GM23338 (cell line): ENCODE measurements around the gene IFI27. TPM values are rescaled to one million over a fixed set of nuclear protein-coding genes. Genes with fewer than 3 reads are reported as not detected.

Experiments
- ATAC-seq: fragments of 200-7000 bp; cut with Tn5 transposase; 3 replicates; pipeline ENCODE4 v1.9.1; 2020
- DNase-seq: peaks from one replicate; pipeline ENCODE4 v3.0.0-alpha.2; 2015; ENCODE audit warnings: low spot score
- H2AFZ ChIP-seq: fragments of 200-600 bp; sonication (generic); 2 replicates; pipeline ENCODE4 v1.8.0; 2016; ENCODE audit warnings: antibody characterized with exemption, mild to moderate bottlenecking, moderate library complexity
- H3F3A ChIP-seq: fragments of 200-600 bp; sonication (generic); replicated peaks from 2 replicates; pipeline ENCODE4 v1.8.0; 2017; ENCODE audit warnings: antibody characterized with exemption, mixed run types, low read depth
- H3K27ac ChIP-seq: fragments of 200-600 bp; sonication (generic); 2 replicates; pipeline ENCODE4 v1.6.1; 2016; ENCODE audit warnings: low read depth
- H3K27me3 ChIP-seq: fragments of 200-600 bp; sonication (generic); 2 replicates; pipeline ENCODE4 v1.8.0; 2016; ENCODE audit warnings: mild to moderate bottlenecking, mixed run types, moderate library complexity; ENCODE audit not compliant: insufficient read depth
- H3K36me3 ChIP-seq: fragments of 200-600 bp; sonication (generic); 2 replicates; pipeline ENCODE4 v1.8.0; 2016; ENCODE audit warnings: mild to moderate bottlenecking; ENCODE audit not compliant: insufficient read depth
- H3K4me1 ChIP-seq: fragments of 200-600 bp; sonication (generic); 2 replicates; pipeline ENCODE4 v1.8.0; 2016; ENCODE audit warnings: mild to moderate bottlenecking, moderate library complexity; ENCODE audit not compliant: insufficient read depth
- H3K4me2 ChIP-seq: fragments of 200-600 bp; sonication (generic); 2 replicates; pipeline ENCODE4 v1.7.1; 2017; ENCODE audit warnings: mixed run types
- H3K4me3 ChIP-seq: fragments of 200-600 bp; sonication (generic); 2 replicates; pipeline ENCODE4 v1.6.1; 2016; ENCODE audit warnings: mixed run types
- H3K79me2 ChIP-seq: fragments of 200-600 bp; sonication (generic); replicated peaks from 2 replicates; pipeline ENCODE4 v1.8.0; 2017; ENCODE audit warnings: mild to moderate bottlenecking; ENCODE audit not compliant: insufficient read depth
- H3K9me2 ChIP-seq: fragments of 200-600 bp; sonication (generic); 2 replicates; pipeline ENCODE4 v1.8.0; 2017; ENCODE audit not compliant: insufficient read depth
- H4K20me1 ChIP-seq: fragments of 200-600 bp; sonication (generic); replicated peaks from 2 replicates; pipeline ENCODE4 v1.8.0; 2017; ENCODE audit warnings: mild to moderate bottlenecking; ENCODE audit not compliant: insufficient read depth
- H3K27ac Mint-ChIP-seq: 2 replicates; pipeline ENCODE4 v1.8.0; 2020; ENCODE audit warnings: inconsistent platforms, mild to moderate bottlenecking, moderate library complexity, mixed read lengths
- H3K27me3 Mint-ChIP-seq: 3 replicates; pipeline ENCODE4 v1.8.0; 2022; ENCODE audit warnings: low read depth, mild to moderate bottlenecking, moderate library complexity, mixed read lengths, inconsistent platforms; ENCODE audit not compliant: insufficient read depth, poor library complexity
- H3K36me3 Mint-ChIP-seq: 3 replicates; pipeline ENCODE4 v1.8.0; 2021; ENCODE audit warnings: low read depth, mild to moderate bottlenecking, inconsistent platforms, moderate library complexity, mixed read lengths
- H3K4me1 Mint-ChIP-seq: 3 replicates; pipeline ENCODE4 v1.8.0; 2020; ENCODE audit warnings: mild to moderate bottlenecking, inconsistent platforms, mixed read lengths
- H3K4me3 Mint-ChIP-seq: 3 replicates; pipeline ENCODE4 v1.8.0; 2021; ENCODE audit warnings: moderate library complexity, mild to moderate bottlenecking, inconsistent platforms, mixed read lengths
- H3K9me3 Mint-ChIP-seq: 3 replicates; pipeline ENCODE4 v1.8.0; 2020; ENCODE audit warnings: moderate library complexity, mild to moderate bottlenecking, inconsistent platforms, mixed read lengths
- CREB1 ChIP-seq: fragments of 250-450 bp; sonication (Bioruptor Pico); IDR thresholded peaks from 2 replicates; pipeline ENCODE4 v1.5.0; 2020; ENCODE audit warnings: low read depth, mild to moderate bottlenecking, moderate library complexity
- CTCF ChIP-seq, 2 experiments: fragments of 200-600 bp in 1 of 2; sonication (generic) in 1 of 2; conservative IDR thresholded peaks; 2 replicates each; pipeline versions ENCODE4 v1.5.1 to v1.6.1; 2016 to 2017; ENCODE audit warnings: antibody characterized with exemption in 2 of 2, low read depth in 2 of 2, mild to moderate bottlenecking in 2 of 2, moderate library complexity in 1 of 2
- EZH2 ChIP-seq: fragments of 200-600 bp; sonication (generic); IDR thresholded peaks from one replicate; pipeline ENCODE4 v1.8.0; 2017; ENCODE audit warnings: antibody characterized with exemption, mild to moderate bottlenecking, low read depth; ENCODE audit not compliant: unreplicated experiment
- EZH2phosphoT487 ChIP-seq: fragments of 200-600 bp; sonication (generic); IDR thresholded peaks from one replicate; pipeline ENCODE4 v1.8.1; 2018; ENCODE audit warnings: antibody characterized with exemption; ENCODE audit not compliant: unreplicated experiment
- JUNB ChIP-seq: IDR thresholded peaks from one replicate; pipeline ENCODE4 v1.6.1; 2016; ENCODE audit warnings: antibody characterized with exemption; ENCODE audit not compliant: unreplicated experiment
- NANOG ChIP-seq: IDR thresholded peaks from 2 replicates; pipeline ENCODE4 v1.6.1; 2016; ENCODE audit warnings: antibody characterized with exemption, borderline replicate concordance
- POLR2AphosphoS5 ChIP-seq: IDR thresholded peaks from 2 replicates; pipeline ENCODE4 v1.6.1; 2016; ENCODE audit warnings: antibody characterized with exemption, low read depth
- STAT1 ChIP-seq: IDR thresholded peaks from one replicate; pipeline ENCODE4 v1.6.1; 2016; ENCODE audit warnings: antibody characterized with exemption; ENCODE audit not compliant: unreplicated experiment
- ZNF114 ChIP-seq: fragments of 250-450 bp; sonication (Bioruptor Pico); IDR thresholded peaks from 2 replicates; pipeline ENCODE4 v1.5.0; 2020; ENCODE audit warnings: mild to moderate bottlenecking, moderate library complexity
- ZNF331 ChIP-seq: fragments of 250-450 bp; sonication (Bioruptor Pico); IDR thresholded peaks from 2 replicates; pipeline ENCODE4 v1.5.0; 2020; ENCODE audit warnings: low read depth, mild to moderate bottlenecking, moderate library complexity
- long read RNA-seq: library from polyadenylated mRNA; unstranded; transcript quantifications from one replicate; pipeline ENCODE4 v2.0.0, GENCODE V29; 2020; ENCODE audit not compliant: unreplicated experiment
- polyA plus RNA-seq: library from polyadenylated mRNA; unstranded; fragments of >200 nt; fragmentation: Nextera tagmentation; extraction: Ambion mirVana; gene quantifications from 2 replicates; pipeline ENCODE4 v1.2.1, GENCODE V29; 2016
- total RNA-seq: library from RNA; depleted of rRNA; stranded (reverse); fragments of >200 nt; shearing (Covaris generic); gene quantifications from 2 replicates; pipeline ENCODE4 v1.2.3, GENCODE V29; 2014; rRNA removed
- TF ChIP-seq, protein P1 (sequence below): fragments of 250-450 bp; sonication (Bioruptor Pico); IDR thresholded peaks from 2 replicates; pipeline ENCODE4 v1.5.0; 2020; ENCODE audit warnings: mild to moderate bottlenecking, moderate library complexity
- TF ChIP-seq, protein P2 (sequence below): IDR thresholded peaks from 2 replicates; pipeline ENCODE4 v1.6.1; 2016; ENCODE audit warnings: antibody characterized with exemption
- TF ChIP-seq, protein P3 (sequence below): IDR thresholded peaks from one replicate; pipeline ENCODE4 v1.6.1; 2018; ENCODE audit warnings: antibody characterized with exemption; ENCODE audit not compliant: unreplicated experiment

Gene IFI27
- 0.23 and 0.49 TPM in 2 replicates for total RNA-seq
- 1.2 and 1.6 TPM in 2 replicates for polyA plus RNA-seq
- long read RNA-seq = 0 reads

DNA sequence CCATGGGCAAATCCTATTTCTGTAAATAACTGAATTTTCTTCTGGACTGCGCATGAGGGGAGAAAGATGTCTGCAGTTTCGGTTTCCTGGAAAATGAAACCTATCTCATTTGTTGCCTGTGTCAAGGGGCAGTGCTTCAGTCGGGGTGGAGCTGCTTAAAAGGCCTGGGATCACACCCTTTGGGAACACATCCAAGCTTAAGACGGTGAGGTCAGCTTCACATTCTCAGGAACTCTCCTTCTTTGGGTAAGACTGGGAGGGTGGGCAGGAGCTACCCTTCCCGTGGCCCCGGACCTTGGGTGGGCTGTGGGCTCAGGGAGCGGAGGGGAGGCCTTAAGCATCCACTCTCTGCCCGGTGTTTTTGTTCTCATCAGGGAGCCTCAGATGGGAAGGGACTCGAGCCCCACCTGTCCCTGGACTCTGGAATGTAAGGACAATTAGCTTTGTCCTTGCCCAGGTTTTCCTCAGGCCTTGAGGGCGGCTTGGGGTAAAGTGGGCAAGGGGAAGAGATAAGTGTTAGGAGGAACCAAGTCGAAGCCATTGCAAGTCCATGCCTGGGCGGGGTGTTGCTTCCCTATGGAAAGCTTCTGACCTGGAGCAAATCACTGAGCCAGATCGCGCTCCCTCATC is at the start of gene IFI27:
IFI27 (plus strand) TSS at position 185 of the 630 bp plus-strand sequence.
- H3K9me3 Mint-ChIP-seq = no peaks in the 10 kb centered on the region
- peaks cover 15% of the 10 kb centered on the region for H3K4me1 Mint-ChIP-seq
- Histone ChIP-seq H3K9me2 (no peaks in the 10 kb centered on the region), H3K79me2 (no peaks in the 10 kb centered on the region), H3K27ac (no peak within 1 kb of the TSS; the same call in 1 of the 2 replicates), H2AFZ (no peak within 1 kb of the TSS), H4K20me1 (no peaks in the 10 kb centered on the region), H3K4me1 (no peaks in the 10 kb centered on the region), H3K4me3 (no peak within 1 kb of the TSS), H3K4me2 (no peak within 1 kb of the TSS), H3K36me3 (no peaks in the 10 kb centered on the region), H3K27me3 (no peaks in the 10 kb centered on the region), H3F3A (no peaks in the 10 kb centered on the region)
- ATAC-seq = peak; percentile 48
- no peak within 1 kb of the TSS for H3K4me3 Mint-ChIP-seq
- H3K36me3 Mint-ChIP-seq = no peaks in the 10 kb centered on the region
- peaks cover 1% of the 10 kb centered on the region for H3K27me3 Mint-ChIP-seq
- DNase-seq = no peak
- H3K27ac Mint-ChIP-seq = peak within 1 kb of the TSS; percentile 6; the same call in 1 of the 2 replicates
- no peak for TF ChIP-seq CREB1 (CRISPR knock-in tag)
- TF ChIP-seq, protein P1, sequence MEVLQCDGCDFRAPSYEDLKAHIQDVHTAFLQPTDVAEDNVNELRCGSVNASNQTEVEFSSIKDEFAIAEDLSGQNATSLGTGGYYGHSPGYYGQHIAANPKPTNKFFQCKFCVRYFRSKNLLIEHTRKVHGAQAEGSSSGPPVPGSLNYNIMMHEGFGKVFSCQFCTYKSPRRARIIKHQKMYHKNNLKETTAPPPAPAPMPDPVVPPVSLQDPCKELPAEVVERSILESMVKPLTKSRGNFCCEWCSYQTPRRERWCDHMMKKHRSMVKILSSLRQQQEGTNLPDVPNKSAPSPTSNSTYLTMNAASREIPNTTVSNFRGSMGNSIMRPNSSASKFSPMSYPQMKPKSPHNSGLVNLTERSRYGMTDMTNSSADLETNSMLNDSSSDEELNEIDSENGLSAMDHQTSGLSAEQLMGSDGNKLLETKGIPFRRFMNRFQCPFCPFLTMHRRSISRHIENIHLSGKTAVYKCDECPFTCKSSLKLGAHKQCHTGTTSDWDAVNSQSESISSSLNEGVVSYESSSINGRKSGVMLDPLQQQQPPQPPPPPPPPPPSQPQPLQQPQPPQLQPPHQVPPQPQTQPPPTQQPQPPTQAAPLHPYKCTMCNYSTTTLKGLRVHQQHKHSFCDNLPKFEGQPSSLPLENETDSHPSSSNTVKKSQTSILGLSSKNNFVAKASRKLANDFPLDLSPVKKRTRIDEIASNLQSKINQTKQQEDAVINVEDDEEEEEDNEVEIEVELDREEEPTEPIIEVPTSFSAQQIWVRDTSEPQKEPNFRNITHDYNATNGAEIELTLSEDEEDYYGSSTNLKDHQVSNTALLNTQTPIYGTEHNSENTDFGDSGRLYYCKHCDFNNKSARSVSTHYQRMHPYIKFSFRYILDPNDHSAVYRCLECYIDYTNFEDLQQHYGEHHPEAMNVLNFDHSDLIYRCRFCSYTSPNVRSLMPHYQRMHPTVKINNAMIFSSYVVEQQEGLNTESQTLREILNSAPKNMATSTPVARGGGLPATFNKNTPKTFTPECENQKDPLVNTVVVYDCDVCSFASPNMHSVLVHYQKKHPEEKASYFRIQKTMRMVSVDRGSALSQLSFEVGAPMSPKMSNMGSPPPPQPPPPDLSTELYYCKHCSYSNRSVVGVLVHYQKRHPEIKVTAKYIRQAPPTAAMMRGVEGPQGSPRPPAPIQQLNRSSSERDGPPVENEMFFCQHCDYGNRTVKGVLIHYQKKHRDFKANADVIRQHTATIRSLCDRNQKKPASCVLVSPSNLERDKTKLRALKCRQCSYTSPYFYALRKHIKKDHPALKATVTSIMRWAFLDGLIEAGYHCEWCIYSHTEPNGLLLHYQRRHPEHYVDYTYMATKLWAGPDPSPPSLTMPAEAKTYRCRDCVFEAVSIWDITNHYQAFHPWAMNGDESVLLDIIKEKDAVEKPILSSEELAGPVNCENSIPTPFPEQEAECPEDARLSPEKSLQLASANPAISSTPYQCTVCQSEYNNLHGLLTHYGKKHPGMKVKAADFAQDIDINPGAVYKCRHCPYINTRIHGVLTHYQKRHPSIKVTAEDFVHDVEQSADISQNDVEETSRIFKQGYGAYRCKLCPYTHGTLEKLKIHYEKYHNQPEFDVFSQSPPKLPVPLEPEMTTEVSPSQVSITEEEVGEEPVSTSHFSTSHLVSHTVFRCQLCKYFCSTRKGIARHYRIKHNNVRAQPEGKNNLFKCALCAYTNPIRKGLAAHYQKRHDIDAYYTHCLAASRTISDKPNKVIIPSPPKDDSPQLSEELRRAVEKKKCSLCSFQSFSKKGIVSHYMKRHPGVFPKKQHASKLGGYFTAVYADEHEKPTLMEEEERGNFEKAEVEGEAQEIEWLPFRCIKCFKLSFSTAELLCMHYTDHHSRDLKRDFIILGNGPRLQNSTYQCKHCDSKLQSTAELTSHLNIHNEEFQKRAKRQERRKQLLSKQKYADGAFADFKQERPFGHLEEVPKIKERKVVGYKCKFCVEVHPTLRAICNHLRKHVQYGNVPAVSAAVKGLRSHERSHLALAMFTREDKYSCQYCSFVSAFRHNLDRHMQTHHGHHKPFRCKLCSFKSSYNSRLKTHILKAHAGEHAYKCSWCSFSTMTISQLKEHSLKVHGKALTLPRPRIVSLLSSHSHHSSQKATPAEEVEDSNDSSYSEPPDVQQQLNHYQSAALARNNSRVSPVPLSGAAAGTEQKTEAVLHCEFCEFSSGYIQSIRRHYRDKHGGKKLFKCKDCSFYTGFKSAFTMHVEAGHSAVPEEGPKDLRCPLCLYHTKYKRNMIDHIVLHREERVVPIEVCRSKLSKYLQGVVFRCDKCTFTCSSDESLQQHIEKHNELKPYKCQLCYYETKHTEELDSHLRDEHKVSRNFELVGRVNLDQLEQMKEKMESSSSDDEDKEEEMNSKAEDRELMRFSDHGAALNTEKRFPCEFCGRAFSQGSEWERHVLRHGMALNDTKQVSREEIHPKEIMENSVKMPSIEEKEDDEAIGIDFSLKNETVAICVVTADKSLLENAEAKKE (CRISPR knock-in tag) = no peak
- TF ChIP-seq, protein P2, sequence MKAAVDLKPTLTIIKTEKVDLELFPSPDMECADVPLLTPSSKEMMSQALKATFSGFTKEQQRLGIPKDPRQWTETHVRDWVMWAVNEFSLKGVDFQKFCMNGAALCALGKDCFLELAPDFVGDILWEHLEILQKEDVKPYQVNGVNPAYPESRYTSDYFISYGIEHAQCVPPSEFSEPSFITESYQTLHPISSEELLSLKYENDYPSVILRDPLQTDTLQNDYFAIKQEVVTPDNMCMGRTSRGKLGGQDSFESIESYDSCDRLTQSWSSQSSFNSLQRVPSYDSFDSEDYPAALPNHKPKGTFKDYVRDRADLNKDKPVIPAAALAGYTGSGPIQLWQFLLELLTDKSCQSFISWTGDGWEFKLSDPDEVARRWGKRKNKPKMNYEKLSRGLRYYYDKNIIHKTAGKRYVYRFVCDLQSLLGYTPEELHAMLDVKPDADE = no peak
- no peak for TF ChIP-seq ZNF114
- TF ChIP-seq CTCF (conservative IDR thresholded peaks at IDR 0.05; ENCODE audit: low read depth in 2 of 2) = no peak
- no peak for TF ChIP-seq JUNB
- no peak for TF ChIP-seq EZH2
- TF ChIP-seq NANOG = no peak
- TF ChIP-seq POLR2AphosphoS5 = no peak
- no peak for TF ChIP-seq ZNF331 (CRISPR knock-in tag)
- TF ChIP-seq, protein P3, sequence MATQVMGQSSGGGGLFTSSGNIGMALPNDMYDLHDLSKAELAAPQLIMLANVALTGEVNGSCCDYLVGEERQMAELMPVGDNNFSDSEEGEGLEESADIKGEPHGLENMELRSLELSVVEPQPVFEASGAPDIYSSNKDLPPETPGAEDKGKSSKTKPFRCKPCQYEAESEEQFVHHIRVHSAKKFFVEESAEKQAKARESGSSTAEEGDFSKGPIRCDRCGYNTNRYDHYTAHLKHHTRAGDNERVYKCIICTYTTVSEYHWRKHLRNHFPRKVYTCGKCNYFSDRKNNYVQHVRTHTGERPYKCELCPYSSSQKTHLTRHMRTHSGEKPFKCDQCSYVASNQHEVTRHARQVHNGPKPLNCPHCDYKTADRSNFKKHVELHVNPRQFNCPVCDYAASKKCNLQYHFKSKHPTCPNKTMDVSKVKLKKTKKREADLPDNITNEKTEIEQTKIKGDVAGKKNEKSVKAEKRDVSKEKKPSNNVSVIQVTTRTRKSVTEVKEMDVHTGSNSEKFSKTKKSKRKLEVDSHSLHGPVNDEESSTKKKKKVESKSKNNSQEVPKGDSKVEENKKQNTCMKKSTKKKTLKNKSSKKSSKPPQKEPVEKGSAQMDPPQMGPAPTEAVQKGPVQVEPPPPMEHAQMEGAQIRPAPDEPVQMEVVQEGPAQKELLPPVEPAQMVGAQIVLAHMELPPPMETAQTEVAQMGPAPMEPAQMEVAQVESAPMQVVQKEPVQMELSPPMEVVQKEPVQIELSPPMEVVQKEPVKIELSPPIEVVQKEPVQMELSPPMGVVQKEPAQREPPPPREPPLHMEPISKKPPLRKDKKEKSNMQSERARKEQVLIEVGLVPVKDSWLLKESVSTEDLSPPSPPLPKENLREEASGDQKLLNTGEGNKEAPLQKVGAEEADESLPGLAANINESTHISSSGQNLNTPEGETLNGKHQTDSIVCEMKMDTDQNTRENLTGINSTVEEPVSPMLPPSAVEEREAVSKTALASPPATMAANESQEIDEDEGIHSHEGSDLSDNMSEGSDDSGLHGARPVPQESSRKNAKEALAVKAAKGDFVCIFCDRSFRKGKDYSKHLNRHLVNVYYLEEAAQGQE = no peak
- TF ChIP-seq EZH2phosphoT487 = no peak
- TF ChIP-seq STAT1 = no peak
